ENCODE measurements around the gene SMIM17.
"Not testable (repeated sequence)": the region's sequence is repeated elsewhere in the genome, so short reads cannot be mapped to it uniquely, and the experiment has no call there.

SMIM17 gene

GRCh38 chr19:56671613-56671994, 28.6 kb downstream of the SMIM17 start, which contains the start of gene ZNF835:
ZNF835 (minus strand) TSS chr19:56671757; CDS start chr19:56665198, 6,559 bp downstream.
- no peak for DNase-seq (ENCODE audit: low spot score)
- POLR2A ChIA-PET (ENCODE audit: low non-redundant PET): no interaction called here
- TF ChIP-seq CTCF (conservative IDR thresholded peaks at IDR 0.05; ENCODE audit: low read depth): no peak
- H3K27ac ChIP-seq: no peak within 1 kb of the TSS
- CTCF ChIA-PET: no interaction called here

- DNase-seq (ENCODE audit: low spot score); POLR2A ChIA-PET (ENCODE audit: low non-redundant PET): not testable (repeated sequence)
- CTCF ChIA-PET: interaction anchor here (0.5 kb wide), 1 partner anchor 230 kb away, joined by 4 read pairs; no protein-coding TSS in a partner anchor
Measured at GRCh38 chr19:56672610-56673009, 29.7 kb downstream of the SMIM17 start.

GRCh38 chr19:56678205-56678604, 35.2 kb downstream of the SMIM17 start:
- no peak for DNase-seq (ENCODE audit: low spot score)
- no peak overlapping the region for H3K27ac ChIP-seq
- TF ChIP-seq CTCF (conservative IDR thresholded peaks at IDR 0.05; ENCODE audit: low read depth): no peak
- ChIA-PET CTCF (interaction anchor here (0.5 to 0.6 kb wide), 2 partner anchors 23 to 178 kb away, joined by 3 to 4 read pairs; no protein-coding TSS in a partner anchor), POLR2A (ENCODE audit: low non-redundant PET) (no interaction called here)

More at GRCh38 chr19:56672610-56673009, 29.7 kb downstream of the SMIM17 start:
- H3K27ac ChIP-seq: not testable (repeated sequence)

- CTCF ChIA-PET: no interaction called here
- DNase-seq (ENCODE audit: low spot score): no peak
- H3K27ac ChIP-seq: no peak overlapping the region
- POLR2A ChIA-PET (ENCODE audit: low non-redundant PET): no interaction called here
- no peak for TF ChIP-seq CTCF (conservative IDR thresholded peaks at IDR 0.05; ENCODE audit: low read depth)
Measured at GRCh38 chr19:56681702-56682101, 38.7 kb downstream of the SMIM17 start.

GRCh38 chr19:56683116-56683515, 40.2 kb downstream of the SMIM17 start:
- no peak overlapping the region for H3K27ac ChIP-seq
- no peak for DNase-seq (ENCODE audit: low spot score)
- CTCF ChIA-PET: interaction anchor here (0.6 kb wide), 1 partner anchor 430 kb away, joined by 3 read pairs; no protein-coding TSS in a partner anchor
- no peak for TF ChIP-seq CTCF (conservative IDR thresholded peaks at IDR 0.05; ENCODE audit: low read depth)
- POLR2A ChIA-PET (ENCODE audit: low non-redundant PET): no interaction called here

- no peak for DNase-seq (ENCODE audit: low spot score)
- no peak for TF ChIP-seq CTCF (conservative IDR thresholded peaks at IDR 0.05; ENCODE audit: low read depth)
- ChIA-PET POLR2A (ENCODE audit: low non-redundant PET) (no interaction called here), CTCF (no interaction called here)
- H3K27ac ChIP-seq: no peak overlapping the region
Measured at GRCh38 chr19:56687031-56687430, 44.1 kb downstream of the SMIM17 start.

- DNase-seq (ENCODE audit: low spot score): no peak
- H3K27ac ChIP-seq: no peak overlapping the region
- ChIA-PET POLR2A (ENCODE audit: low non-redundant PET) (no interaction called here), CTCF (no interaction called here)
- no peak for TF ChIP-seq CTCF (conservative IDR thresholded peaks at IDR 0.05; ENCODE audit: low read depth)
Measured at GRCh38 chr19:56689198-56689597, 46.2 kb downstream of the SMIM17 start.

Measured in RWPE1 (cell line).